ENCODE results near the gene DAPK1. TPM values are rescaled to one million over a fixed set of nuclear protein-coding genes. Genes with fewer than 3 reads are reported as not detected.

The DAPK1 gene
- total RNA-seq, 1 donor from 2014 or later: 29.5 TPM

GRCh38 chr9:87751423-87751822 lies 253.8 kb downstream of the DAPK1 start:
- Histone ChIP-seq H3K9ac (no peak overlapping the region), H3K36me3 (no peaks in the 10 kb centered on the region), H3K4me2 (no peak overlapping the region), H3K79me2 (ENCODE audit: low read depth) (no peaks in the 10 kb centered on the region), H3K4me1 (peaks cover 14% of the 10 kb centered on the region), H3K27ac (no peak overlapping the region), H3K27me3 (no peaks in the 10 kb centered on the region), H3K9me3 (ENCODE audit: low read depth) (no peaks in the 10 kb centered on the region), H4K20me1 (ENCODE audit: low read depth) (no peaks in the 10 kb centered on the region), H3K4me3 (no peak overlapping the region), H2AFZ (replicated peaks) (no peak overlapping the region), H3F3A (ENCODE audit: low read depth) (no peaks in the 10 kb centered on the region)
- TF ChIP-seq EZH2phosphoT487 (IDR thresholded peaks at IDR 0.05) (no peak), EZH2 (IDR thresholded peaks at IDR 0.05) (no peak), CTCF (IDR thresholded peaks at IDR 0.05) (no peak)
- Mint-ChIP-seq H3K27ac (peak overlapping the region; percentile 21), H3K36me3 (no peaks in the 10 kb centered on the region), H3K4me3 (no peak overlapping the region), H3K27me3 (ENCODE audit: insufficient read depth, low read depth) (peaks cover 6% of the 10 kb centered on the region), H3K9me3 (peaks cover 6% of the 10 kb centered on the region), H3K4me1 (peaks cover 23% of the 10 kb centered on the region)
- no peak for DNase-seq (ENCODE audit: low spot score)

GRCh38 chr9:87751868-87752267 lies 254.2 kb downstream of the DAPK1 start:
- Histone ChIP-seq H4K20me1 (ENCODE audit: low read depth) (no peaks in the 10 kb centered on the region), H3K79me2 (ENCODE audit: low read depth) (no peaks in the 10 kb centered on the region), H3K9me3 (ENCODE audit: low read depth) (no peaks in the 10 kb centered on the region), H3K9ac (no peak overlapping the region), H3K36me3 (no peaks in the 10 kb centered on the region), H3F3A (ENCODE audit: low read depth) (no peaks in the 10 kb centered on the region), H3K4me3 (no peak overlapping the region), H3K4me2 (no peak overlapping the region), H3K27me3 (no peaks in the 10 kb centered on the region), H3K4me1 (peaks cover 14% of the 10 kb centered on the region), H2AFZ (replicated peaks) (no peak overlapping the region), H3K27ac (no peak overlapping the region)
- H3K36me3 Mint-ChIP-seq: no peaks in the 10 kb centered on the region
- no peak overlapping the region for H3K27ac Mint-ChIP-seq
- no peak for TF ChIP-seq CTCF (IDR thresholded peaks at IDR 0.05)
- no peak for TF ChIP-seq EZH2phosphoT487 (IDR thresholded peaks at IDR 0.05)
- TF ChIP-seq EZH2 (IDR thresholded peaks at IDR 0.05): no peak
- peaks cover 22% of the 10 kb centered on the region for H3K4me1 Mint-ChIP-seq
- peaks cover 6% of the 10 kb centered on the region for H3K27me3 Mint-ChIP-seq (ENCODE audit: insufficient read depth, low read depth)
- no peak overlapping the region for H3K4me3 Mint-ChIP-seq
- DNase-seq (ENCODE audit: low spot score): no peak
- H3K9me3 Mint-ChIP-seq: peaks cover 6% of the 10 kb centered on the region

DNA sequence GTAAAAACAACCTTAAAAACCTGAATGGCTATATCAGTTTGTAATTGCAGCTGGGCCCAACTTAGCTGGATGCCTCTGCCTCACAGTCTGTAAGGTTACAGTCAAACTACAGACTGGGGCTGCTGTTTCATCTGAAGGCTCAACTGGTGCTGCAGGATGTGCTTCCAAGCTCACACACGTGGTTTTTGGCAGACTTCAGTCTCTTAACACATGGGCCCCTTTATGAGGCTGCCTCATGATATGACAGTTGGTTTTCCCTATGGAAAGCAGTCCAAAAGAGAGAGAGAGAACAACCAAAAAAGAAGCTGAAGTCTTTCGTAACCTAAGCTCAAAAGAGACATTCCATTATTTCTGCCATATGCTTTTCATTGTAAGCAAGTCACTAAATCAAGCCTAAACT lies 255.6 kb downstream of the DAPK1 start:
- H2AFZ ChIP-seq (replicated peaks): no peak overlapping the region
- H3K27me3 ChIP-seq: no peaks in the 10 kb centered on the region
- Mint-ChIP-seq H3K4me3 (no peak overlapping the region), H3K27me3 (ENCODE audit: insufficient read depth, low read depth) (peaks cover 6% of the 10 kb centered on the region), H3K4me1 (peaks cover 9% of the 10 kb centered on the region), H3K27ac (no peak overlapping the region), H3K9me3 (peaks cover 6% of the 10 kb centered on the region), H3K36me3 (no peaks in the 10 kb centered on the region)
- H3K27ac ChIP-seq: no peak overlapping the region
- no peak for TF ChIP-seq CTCF (IDR thresholded peaks at IDR 0.05)
- TF ChIP-seq EZH2phosphoT487 (IDR thresholded peaks at IDR 0.05): no peak
- TF ChIP-seq EZH2 (IDR thresholded peaks at IDR 0.05): no peak
- H3K4me1 ChIP-seq: peaks cover 3% of the 10 kb centered on the region
- no peak overlapping the region for H3K9ac ChIP-seq
- DNase-seq (ENCODE audit: low spot score): no peak
- H3K4me2 ChIP-seq: no peak overlapping the region
- no peaks in the 10 kb centered on the region for H3K9me3 ChIP-seq (ENCODE audit: low read depth)
- H3F3A ChIP-seq (ENCODE audit: low read depth): no peaks in the 10 kb centered on the region
- no peak overlapping the region for H3K4me3 ChIP-seq
- H3K36me3 ChIP-seq: no peaks in the 10 kb centered on the region
- H3K79me2 ChIP-seq (ENCODE audit: low read depth): no peaks in the 10 kb centered on the region
- H4K20me1 ChIP-seq (ENCODE audit: low read depth): no peaks in the 10 kb centered on the region

Small RNA genes lying within 50 kb of the gene (small RNA-seq; reads per million reads assigned to genes)
- gene AL161787.1: 0.50 reads per million, percentile 55 among the genes with 10 or more reads in this experiment

Other genes with a start within 250 kb of the DAPK1 start
- gene CTSL, start 228.3 kb downstream of the DAPK1 start, total RNA-seq (ENCODE audit: low replicate concordance): 35.9 and 37.6 TPM in 2 replicates

Data from neural progenitor cell (in vitro differentiated cells).